Chondrocyte (in vitro differentiated cells): ENCODE results near the gene R3HCC1L. TPM values are rescaled to one million over a fixed set of nuclear protein-coding genes. Genes with fewer than 3 reads are reported as not detected.

ENCODE experiments used
- DNase-seq: peaks from one replicate; pipeline ENCODE4 v3.0.0; 2021; ENCODE audit warnings: mixed read lengths, low spot score
- H3K27ac Mint-ChIP-seq: one replicate; pipeline ENCODE4 v1.8.0; 2021; ENCODE audit warnings: mild to moderate bottlenecking, moderate library complexity, mixed read lengths; ENCODE audit not compliant: unreplicated experiment
- H3K27me3 Mint-ChIP-seq: 2 replicates; pipeline ENCODE4 v1.8.0; 2021; ENCODE audit warnings: low read depth, mixed read lengths
- H3K36me3 Mint-ChIP-seq: 2 replicates; pipeline ENCODE4 v1.8.0; 2021; ENCODE audit warnings: low read depth, mixed read lengths
- H3K4me1 Mint-ChIP-seq: 2 replicates; pipeline ENCODE4 v1.8.0; 2021; ENCODE audit warnings: low read depth, mild to moderate bottlenecking, mixed read lengths
- H3K4me3 Mint-ChIP-seq: one replicate; pipeline ENCODE4 v1.8.0; 2021; ENCODE audit warnings: mild to moderate bottlenecking, moderate library complexity, mixed read lengths; ENCODE audit not compliant: unreplicated experiment
- H3K9me3 Mint-ChIP-seq: 2 replicates; pipeline ENCODE4 v1.8.0; 2021; ENCODE audit warnings: low read depth, mixed read lengths
- total RNA-seq: library from RNA; stranded (reverse); gene quantifications from 3 replicates; pipeline ENCODE4 v1.2.1, GENCODE V29; 2021
- TF ChIP-seq, protein P1 (sequence below): fragments of 200-600 bp; sonication (generic); IDR thresholded peaks from 2 replicates; pipeline ENCODE4 v1.5.0; 2021; ENCODE audit warnings: antibody characterized with exemption, mild to moderate bottlenecking, moderate library complexity

R3HCC1L gene
- total RNA-seq, 1 donor from 2014 or later, result 9.1 TPM

DNA sequence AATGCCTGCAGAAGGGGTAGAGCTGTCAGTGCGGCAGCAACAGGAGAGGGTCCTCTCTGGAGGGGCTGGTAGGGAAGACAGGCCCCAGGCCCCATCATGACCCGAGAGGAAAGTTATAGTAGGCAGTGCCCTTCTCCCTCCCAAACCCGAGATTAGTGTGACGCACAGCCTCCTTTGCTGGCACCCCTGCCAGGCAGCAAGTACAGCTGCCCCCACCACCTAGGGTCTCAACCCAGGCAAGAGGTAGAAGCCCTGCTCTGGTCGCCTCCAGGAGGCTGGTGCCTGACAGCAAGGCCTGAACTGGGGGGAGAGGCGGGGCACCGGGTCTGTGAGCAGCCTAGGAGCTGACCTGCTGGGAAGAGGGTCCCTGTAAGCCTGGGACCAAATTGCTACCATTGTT is 118.0 kb downstream of the R3HCC1L start:
- peaks cover 18% of the 10 kb centered on the region for H3K36me3 Mint-ChIP-seq
- H3K4me1 Mint-ChIP-seq, result no peaks in the 10 kb centered on the region
- no peaks in the 10 kb centered on the region for H3K9me3 Mint-ChIP-seq
- H3K27ac Mint-ChIP-seq, result no peak overlapping the region
- no peak for DNase-seq
- H3K27me3 Mint-ChIP-seq, result no peaks in the 10 kb centered on the region
- H3K4me3 Mint-ChIP-seq, result no peak overlapping the region
- TF ChIP-seq, protein P1, sequence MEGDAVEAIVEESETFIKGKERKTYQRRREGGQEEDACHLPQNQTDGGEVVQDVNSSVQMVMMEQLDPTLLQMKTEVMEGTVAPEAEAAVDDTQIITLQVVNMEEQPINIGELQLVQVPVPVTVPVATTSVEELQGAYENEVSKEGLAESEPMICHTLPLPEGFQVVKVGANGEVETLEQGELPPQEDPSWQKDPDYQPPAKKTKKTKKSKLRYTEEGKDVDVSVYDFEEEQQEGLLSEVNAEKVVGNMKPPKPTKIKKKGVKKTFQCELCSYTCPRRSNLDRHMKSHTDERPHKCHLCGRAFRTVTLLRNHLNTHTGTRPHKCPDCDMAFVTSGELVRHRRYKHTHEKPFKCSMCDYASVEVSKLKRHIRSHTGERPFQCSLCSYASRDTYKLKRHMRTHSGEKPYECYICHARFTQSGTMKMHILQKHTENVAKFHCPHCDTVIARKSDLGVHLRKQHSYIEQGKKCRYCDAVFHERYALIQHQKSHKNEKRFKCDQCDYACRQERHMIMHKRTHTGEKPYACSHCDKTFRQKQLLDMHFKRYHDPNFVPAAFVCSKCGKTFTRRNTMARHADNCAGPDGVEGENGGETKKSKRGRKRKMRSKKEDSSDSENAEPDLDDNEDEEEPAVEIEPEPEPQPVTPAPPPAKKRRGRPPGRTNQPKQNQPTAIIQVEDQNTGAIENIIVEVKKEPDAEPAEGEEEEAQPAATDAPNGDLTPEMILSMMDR, result no peak

GRCh38 chr10:98253499-98253898 is 119.0 kb downstream of the R3HCC1L start:
- TF ChIP-seq, protein P1, result no peak
- Mint-ChIP-seq H3K9me3 (no peaks in the 10 kb centered on the region), H3K27ac (no peak overlapping the region), H3K36me3 (peaks cover 12% of the 10 kb centered on the region), H3K4me3 (no peak overlapping the region), H3K4me1 (peaks cover under 1% of the 10 kb centered on the region), H3K27me3 (no peaks in the 10 kb centered on the region)
- no peak for DNase-seq

GRCh38 chr10:98254234-98254974 is 119.9 kb downstream of the R3HCC1L start:
- no peaks in the 10 kb centered on the region for H3K9me3 Mint-ChIP-seq
- no peak overlapping the region for H3K27ac Mint-ChIP-seq
- no peaks in the 10 kb centered on the region for H3K27me3 Mint-ChIP-seq
- DNase-seq, result no peak
- H3K4me3 Mint-ChIP-seq, result no peak overlapping the region
- H3K4me1 Mint-ChIP-seq, result peaks cover 7% of the 10 kb centered on the region
- H3K36me3 Mint-ChIP-seq, result peaks cover 12% of the 10 kb centered on the region
- TF ChIP-seq, protein P1, result no peak

DNA sequence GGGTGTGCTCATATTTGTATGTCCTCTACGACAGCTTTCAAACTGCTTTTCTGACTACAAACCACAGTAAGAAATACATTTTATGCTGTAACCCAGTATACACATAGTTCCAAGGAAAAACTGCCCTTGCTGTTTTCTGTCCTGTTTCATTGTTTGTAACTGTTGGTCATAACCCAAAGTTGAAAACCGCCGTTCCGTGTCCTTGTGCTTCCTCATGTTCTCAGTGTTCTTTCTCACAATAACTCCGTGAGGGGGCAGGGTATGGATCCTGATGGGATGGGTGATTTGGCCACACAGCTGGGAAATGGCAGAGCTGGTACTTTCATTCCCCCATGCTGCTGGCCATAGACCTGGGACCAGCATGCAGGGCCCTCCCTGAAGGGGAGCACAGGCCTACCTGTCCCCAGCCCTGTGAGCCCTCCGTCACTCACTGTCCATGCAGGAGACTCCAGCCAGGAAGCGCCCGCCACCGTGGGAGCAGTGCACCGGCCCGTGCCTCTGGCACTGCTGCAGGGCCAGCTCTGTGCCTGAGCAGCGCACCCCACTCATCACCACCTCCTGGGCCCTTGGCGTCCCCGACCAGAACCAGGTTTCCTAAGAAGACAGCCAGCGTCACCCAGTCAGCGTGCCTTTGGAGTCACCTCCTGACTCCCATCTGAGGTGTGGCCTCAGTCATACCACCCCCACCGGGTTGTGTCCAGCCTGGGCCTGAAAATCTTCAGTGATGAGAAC is 120.9 kb downstream of the R3HCC1L start:
- Mint-ChIP-seq H3K4me1 (peaks cover 12% of the 10 kb centered on the region), H3K36me3 (peaks cover 12% of the 10 kb centered on the region), H3K27ac (no peak overlapping the region), H3K27me3 (no peaks in the 10 kb centered on the region), H3K4me3 (no peak overlapping the region), H3K9me3 (no peaks in the 10 kb centered on the region)
- DNase-seq, result no peak
- TF ChIP-seq, protein P1, result no peak

DNA sequence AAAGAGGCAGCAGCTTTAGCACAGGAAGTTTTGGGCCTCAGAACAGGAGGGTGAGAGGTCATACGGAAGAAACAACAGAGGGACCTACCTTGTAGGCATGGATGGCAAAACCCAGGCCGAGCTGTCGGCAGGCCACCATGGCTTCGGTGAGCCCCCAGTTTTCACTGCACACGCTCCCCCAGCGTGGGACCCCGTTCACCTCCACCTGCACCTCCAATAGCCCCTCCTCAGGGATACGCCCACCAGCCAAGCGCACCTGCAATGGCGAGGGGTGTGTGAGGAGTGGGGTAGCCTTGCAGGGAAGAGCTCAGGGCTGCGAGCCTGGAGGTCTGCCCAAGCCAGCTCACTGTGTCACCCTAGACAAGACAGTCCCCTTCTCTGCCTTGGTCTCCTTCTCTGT is 122.2 kb downstream of the R3HCC1L start:
- TF ChIP-seq, protein P1, result no peak
- H3K4me1 Mint-ChIP-seq, result peaks cover 15% of the 10 kb centered on the region
- H3K27ac Mint-ChIP-seq, result no peak overlapping the region
- no peaks in the 10 kb centered on the region for H3K27me3 Mint-ChIP-seq
- no peak for DNase-seq
- H3K36me3 Mint-ChIP-seq, result peaks cover 8% of the 10 kb centered on the region
- no peaks in the 10 kb centered on the region for H3K9me3 Mint-ChIP-seq
- H3K4me3 Mint-ChIP-seq, result no peak overlapping the region
